Pancreas (tissue), 10 donors: ENCODE measurements around the gene LDLRAP1. TPM values are rescaled to one million over a fixed set of nuclear protein-coding genes. Genes with fewer than 3 reads are reported as not detected.

Source experiments
- ATAC-seq, 4 donors: fragments of 200-7000 bp; cut with Tn5 transposase; one replicate each; pipeline versions ENCODE4 v1.8.0 to v1.9.1; 2020; ENCODE audit warnings: mild to moderate bottlenecking in 4 of 4, moderate library complexity in 4 of 4
- DNase-seq, 6 donors: peaks; one replicate each; pipeline ENCODE4 v3.0.0-alpha.2; 2020
- FAIRE-seq: peaks from 2 replicates; lab custom pipeline; 2012; peaks lifted over from hg19 to GRCh38; lab: Jason Lieb, UNC
- H3K27ac ChIP-seq, 4 donors: fragments of 200-600 bp; sonication (generic); 1 replicate in 3 of 4; 2 replicates in 1 of 4; pipeline versions ENCODE4 v1.5.0 to v1.8.0; 2020
- H3K27me3 ChIP-seq, 4 donors: fragments of 200-600 bp; one replicate each; pipeline ENCODE4 v1.8.0; 2021
- H3K36me3 ChIP-seq, 3 donors: fragments of 200-600 bp; sonication (generic) in 1 of 3; one replicate each; pipeline versions ENCODE4 v1.5.0 to v1.8.0; 2020 to 2021
- H3K4me1 ChIP-seq, 3 donors: fragments of 200-600 bp; one replicate each; pipeline ENCODE4 v1.8.0; 2021
- H3K4me3 ChIP-seq, 4 donors: fragments of 200-600 bp; sonication (generic) in 2 of 4; one replicate each; pipeline versions ENCODE4 v1.5.0 to v1.8.0; 2020 to 2021
- H3K9me3 ChIP-seq, 4 donors: fragments of 200-600 bp; one replicate each; pipeline ENCODE4 v1.8.0; 2021
- CTCF ChIP-seq, 4 donors: fragments of 200-600 bp; sonication (generic) in 3 of 4; IDR thresholded peaks; one replicate each; pipeline versions ENCODE4 v1.5.0 to v1.8.0; 2021; ENCODE audit warnings: antibody characterized with exemption in 4 of 4
- WGBS, 2 donors: extraction: QIAGEN DNeasy Blood & Tissue Kit; methylation state at CpG; one replicate each; pipeline ENCODE4 v1.1.7; 2013; 5-methylcytosine and 5-hydroxymethylcytosine counted together
- intact Hi-C, 3 donors: fragments of 100-400 bp; cut with DNase I; formaldehyde crosslinking; loops; one replicate each; pipeline versions ENCODE4 v1.11.1 to v1.14.2; 2022
- polyA plus RNA-seq, 2 donors: library from polyadenylated mRNA; stranded (reverse); fragments of 200-250 nt; gene quantifications; one replicate each; pipeline ENCODE4 v1.2.3, GENCODE V29; 2013
- total RNA-seq, 6 donors: library from RNA; stranded (reverse); fragmentation: NEBNext Ultra II Directional in 4 of 6; extraction: Animal tissue kit (Norgen Biotek cat#: 25700) in 4 of 6; gene quantifications; one replicate each; pipeline versions ENCODE4 v1.2.1 to v1.2.4, GENCODE V29; 2021 to 2023
- donor health status: healthy with polysubstance abuse.
- donor health status: DM: no; HTN: no; CAD: no; lungs with moderate emphysema.
- donor health status: DM: no; HTN: no; CAD: no.
- donor health status: control.
- donor health status: control.
- donor health status: Bipolar disorder and iron deficiency.
- donor health status: DM: yes; HTN: yes; CAD: no.
- donor health status: DM: no; HTN: no; CAD: no.
- donor health status: DM: no; HTN: no; CAD: no.
- donor health status: DM: yes; HTN: yes; CAD: no.

LDLRAP1 gene
- total and polyA plus RNA-seq, 8 donors = 21.0 to 71.9 (median 23.7) TPM

- TF ChIP-seq CTCF (IDR thresholded peaks at IDR 0.05) = no peak
- FAIRE-seq = no peak
- ATAC-seq = peak in 2 of 4 donors; percentile 1 to 24
- Histone ChIP-seq H3K4me1 (peaks cover 6 to 24% (median 9%) of the 10 kb centered on the region in 3 donors), H3K4me3 (no peak overlapping the region), H3K9me3 (no peaks in the 10 kb centered on the region), H3K27me3 (no peaks in the 10 kb centered on the region), H3K27ac (peak overlapping the region in 2 of 4 donors; percentile 1 to 62), H3K36me3 (no peaks in the 10 kb centered on the region)
- 58 to 63% methylated on average over 13 of the region's 13 CpGs for WGBS, 2 donors
- DNase-seq = peak in 1 of 6 donors; percentile 36
- intact Hi-C loops = no loop called here
Measured at GRCh38 chr1:25540750-25541342, 2.6 kb upstream of the LDLRAP1 start.

- no peak for TF ChIP-seq CTCF (IDR thresholded peaks at IDR 0.05)
- 83 to 93% methylated on average over 1 of the region's 1 CpG for WGBS, 2 donors
- no peaks in the 10 kb centered on the region for H3K27me3 ChIP-seq
- ATAC-seq (no peak), DNase-seq (no peak), FAIRE-seq (no peak)
- H3K36me3 ChIP-seq = no peaks in the 10 kb centered on the region
- H3K27ac ChIP-seq = peak overlapping the region in 2 of 4 donors; percentile 1 to 62
- peaks cover 10 to 30% (median 15%) of the 10 kb centered on the region in 3 donors for H3K4me1 ChIP-seq
- H3K4me3 ChIP-seq = no peak overlapping the region
- intact Hi-C loops = no loop called here
- no peaks in the 10 kb centered on the region for H3K9me3 ChIP-seq
Measured at GRCh38 chr1:25541425-25541824, 2.0 kb upstream of the LDLRAP1 start.

GRCh38 chr1:25541889-25542658 is 1.3 kb upstream of the LDLRAP1 start:
- ATAC-seq = no peak
- DNase-seq = no peak
- intact Hi-C loops = no loop called here
- H3K27me3 ChIP-seq = no peaks in the 10 kb centered on the region
- no peak overlapping the region for H3K4me3 ChIP-seq
- no peaks in the 10 kb centered on the region for H3K36me3 ChIP-seq
- H3K9me3 ChIP-seq = no peaks in the 10 kb centered on the region
- TF ChIP-seq CTCF (IDR thresholded peaks at IDR 0.05) = no peak
- 78 to 80% methylated on average over 8 of the region's 8 CpGs for WGBS, 2 donors
- peak overlapping the region in 1 of 4 donors; percentile 62 for H3K27ac ChIP-seq
- peaks cover 11 to 30% (median 16%) of the 10 kb centered on the region in 3 donors for H3K4me1 ChIP-seq
- FAIRE-seq = no peak

- peaks cover 11 to 30% (median 16%) of the 10 kb centered on the region in 3 donors for H3K4me1 ChIP-seq
- WGBS, 2 donors = 22 to 27% methylated on average over 7 of the region's 7 CpGs
- intact Hi-C loops = no loop called here
Measured at GRCh38 chr1:25543005-25543424, 391 bp upstream of the LDLRAP1 start.

More at GRCh38 chr1:25543005-25543424, 391 bp upstream of the LDLRAP1 start:
- Histone ChIP-seq H3K9me3 (no peaks in the 10 kb centered on the region), H3K4me3 (peak overlapping the region in 3 of 4 donors; percentile 95 to 98 (median 96)), H3K27ac (peak overlapping the region in 2 of 4 donors; percentile 82 to 91), H3K27me3 (no peaks in the 10 kb centered on the region), H3K36me3 (no peaks in the 10 kb centered on the region)
- no peak for TF ChIP-seq CTCF (IDR thresholded peaks at IDR 0.05)
- no peak for DNase-seq
- no peak for FAIRE-seq
- ATAC-seq = no peak
